H1 (cell line): Measurements from ENCODE around the gene EXO1. TPM values are rescaled to one million over a fixed set of nuclear protein-coding genes. Genes with fewer than 3 reads are reported as not detected.

Experiments
- CTCF ChIA-PET: fragments of 300-600 bp; sonication (Branson Sonifier 250); formaldehyde crosslinking; loops from one replicate; lab custom pipeline; 2021; ENCODE audit not compliant: partially characterized antibody; lab: Charles Lee
- POLR2A ChIA-PET: fragments of 300-600 bp; sonication (Branson Sonifier 250); formaldehyde crosslinking; loops from one replicate; lab custom pipeline; 2021; ENCODE audit warnings: inconsistent platforms; ENCODE audit not compliant: partially characterized antibody; lab: Charles Lee
- DNase-seq, 2 experiments: peaks; one replicate each; pipeline versions ENCODE4 v3.0.0 to v3.0.0-alpha.2; 2010 to 2022; ENCODE audit warnings: low spot score in 2 of 2, low read depth in 1 of 2, mixed read lengths in 1 of 2
- FAIRE-seq: peaks from 2 replicates; lab custom pipeline; 2011; peaks lifted over from hg19 to GRCh38; lab: Jason Lieb, UNC
- H2AFZ ChIP-seq: 2 replicates; pipeline ENCODE4 v1.8.1; 2012; ENCODE audit warnings: low read length, inconsistent platforms
- H2AK5ac ChIP-seq: 2 replicates; pipeline ENCODE4 v1.6.1; 2013; ENCODE audit warnings: low read depth, low read length
- H2BK120ac ChIP-seq: replicated peaks from 2 replicates; pipeline ENCODE3; 2013; ENCODE audit warnings: low read depth, low read length, inconsistent platforms
- H2BK12ac ChIP-seq: 2 replicates; pipeline ENCODE4 v1.6.1; 2013; ENCODE audit warnings: low read depth, low read length
- H2BK15ac ChIP-seq: 2 replicates; pipeline ENCODE4 v1.6.1; 2013; ENCODE audit warnings: low read length
- H2BK20ac ChIP-seq: 2 replicates; pipeline ENCODE4 v1.6.1; 2013; ENCODE audit warnings: low read length
- H2BK5ac ChIP-seq: 2 replicates; pipeline ENCODE4 v1.6.1; 2013; ENCODE audit warnings: low read depth, low read length
- H3K14ac ChIP-seq: 2 replicates; pipeline ENCODE4 v1.6.1; 2013; ENCODE audit warnings: inconsistent platforms; ENCODE audit not compliant: insufficient read length
- H3K18ac ChIP-seq: 2 replicates; pipeline ENCODE4 v1.6.1; 2013; ENCODE audit warnings: low read length; ENCODE audit errors: extremely low read depth
- H3K23ac ChIP-seq: 2 replicates; pipeline ENCODE4 v1.6.1; 2013; ENCODE audit warnings: inconsistent platforms; ENCODE audit not compliant: insufficient read length
- H3K23me2 ChIP-seq: 2 replicates; pipeline ENCODE4 v1.6.1; 2013; ENCODE audit warnings: low read depth, low read length
- H3K27ac ChIP-seq: 2 replicates; pipeline ENCODE4 v1.6.1; 2011; ENCODE audit warnings: low read depth, low read length, inconsistent platforms
- H3K27me3 ChIP-seq, 4 experiments: replicated peaks in 1 of 4; 1 replicate in 1 of 4; 2 replicates in 3 of 4; pipeline versions ENCODE4 v1.6.1 to v1.8.1; 2011 to 2013; ENCODE audit warnings: low read length in 3 of 4, mild to moderate bottlenecking in 3 of 4, inconsistent platforms in 2 of 4, mixed read lengths in 2 of 4, moderate library complexity in 1 of 4; ENCODE audit not compliant: control insufficient read depth in 3 of 4, insufficient read depth in 3 of 4; ENCODE audit errors: extremely low read depth in 1 of 4
- H3K36me3 ChIP-seq, 4 experiments: 2 replicates each; pipeline versions ENCODE4 v1.6.1 to v1.8.1; 2011 to 2013; ENCODE audit warnings: mild to moderate bottlenecking in 4 of 4, low read length in 3 of 4, moderate library complexity in 2 of 4, control low read depth in 1 of 4, inconsistent platforms in 1 of 4; ENCODE audit not compliant: insufficient read depth in 4 of 4, control insufficient read depth in 2 of 4
- H3K4ac ChIP-seq: replicated peaks from 2 replicates; pipeline ENCODE3; 2013; ENCODE audit warnings: low read length, low read depth, mixed read lengths, inconsistent platforms; ENCODE audit not compliant: insufficient read length
- H3K4me1 ChIP-seq, 4 experiments: replicated peaks in 1 of 4; 1 replicate in 1 of 4; 2 replicates in 3 of 4; pipeline versions ENCODE4 v1.6.1 to v1.8.1; 2011 to 2013; ENCODE audit warnings: low read length in 3 of 4, inconsistent platforms in 2 of 4, mixed read lengths in 1 of 4; ENCODE audit not compliant: insufficient read depth in 4 of 4, control insufficient read depth in 3 of 4
- H3K4me2 ChIP-seq, 2 experiments: 2 replicates each; pipeline versions ENCODE4 v1.6.1 to v1.8.1; 2011 to 2013; ENCODE audit warnings: low read depth in 2 of 2, low read length in 2 of 2, control low read depth in 1 of 2, inconsistent platforms in 1 of 2, mild to moderate bottlenecking in 1 of 2; ENCODE audit not compliant: insufficient read depth in 1 of 2
- H3K4me3 ChIP-seq, 4 experiments: fragments of 200-600, 300-600 bp in 1 of 4; sonication (generic), shearing (Covaris generic), sonication (Bioruptor Twin) in 1 of 4; 2 replicates each; pipeline versions ENCODE4 v1.5.1 to v1.8.1; 2011 to 2016; ENCODE audit warnings: low read length in 4 of 4, low read depth in 3 of 4, control low read depth in 2 of 4, inconsistent platforms in 2 of 4, mild to moderate bottlenecking in 2 of 4, mixed read lengths in 1 of 4, moderate library complexity in 1 of 4; ENCODE audit not compliant: insufficient read depth in 2 of 4; ENCODE audit errors: extremely low read depth in 1 of 4
- H3K56ac ChIP-seq: replicated peaks from 2 replicates; pipeline ENCODE3; 2013; ENCODE audit warnings: low read depth, mild to moderate bottlenecking, mixed read lengths, low read length, inconsistent platforms; ENCODE audit not compliant: insufficient read length
- H3K79me1 ChIP-seq: 2 replicates; pipeline ENCODE4 v1.6.1; 2013; ENCODE audit warnings: low read depth, low read length, control low read depth
- H3K79me2 ChIP-seq, 2 experiments: 2 replicates each; pipeline versions ENCODE4 v1.6.1 to v1.8.1; 2012 to 2013; ENCODE audit warnings: low read length in 2 of 2, mild to moderate bottlenecking in 2 of 2, inconsistent platforms in 1 of 2; ENCODE audit not compliant: insufficient read depth in 2 of 2, control insufficient read depth in 1 of 2
- H3K9ac ChIP-seq, 4 experiments: replicated peaks in 1 of 4; 1 replicate in 1 of 4; 2 replicates in 3 of 4; pipeline versions ENCODE4 v1.6.1 to v1.8.1; 2011 to 2013; ENCODE audit warnings: low read depth in 3 of 4, low read length in 3 of 4, control low read depth in 2 of 4, mild to moderate bottlenecking in 2 of 4, moderate library complexity in 2 of 4, inconsistent platforms in 1 of 4; ENCODE audit errors: extremely low read depth in 1 of 4
- H3K9me3 ChIP-seq, 2 experiments: 2 replicates each; pipeline versions ENCODE4 v1.6.1 to v1.8.1; 2012 to 2013; ENCODE audit warnings: mild to moderate bottlenecking in 2 of 2, moderate library complexity in 2 of 2, control low read depth in 1 of 2, inconsistent platforms in 1 of 2, low read depth in 1 of 2, low read length in 1 of 2, mixed read lengths in 1 of 2; ENCODE audit not compliant: insufficient read depth in 2 of 2
- H4K20me1 ChIP-seq, 2 experiments: replicated peaks in 1 of 2; 2 replicates each; pipeline versions ENCODE3 to v1.8.1; 2011 to 2013; ENCODE audit warnings: inconsistent platforms in 2 of 2, low read length in 2 of 2, mild to moderate bottlenecking in 1 of 2; ENCODE audit not compliant: insufficient read depth in 2 of 2, control insufficient read depth in 1 of 2
- H4K5ac ChIP-seq: 2 replicates; pipeline ENCODE4 v1.6.1; 2013; ENCODE audit warnings: low read length, low read depth, mixed read lengths, inconsistent platforms; ENCODE audit not compliant: insufficient read length
- H4K8ac ChIP-seq: 2 replicates; pipeline ENCODE4 v1.8.0; 2013; ENCODE audit warnings: mild to moderate bottlenecking, moderate library complexity, low read length, inconsistent platforms; ENCODE audit not compliant: insufficient read depth; ENCODE audit errors: extremely low read depth
- H4K91ac ChIP-seq: replicated peaks from 2 replicates; pipeline ENCODE3; 2013; ENCODE audit warnings: low read length, mixed read lengths, inconsistent platforms; ENCODE audit not compliant: insufficient read length
- BRCA1 ChIP-seq: IDR thresholded peaks from 2 replicates; pipeline ENCODE4 v1.6.1; 2012; ENCODE audit warnings: low read depth, low read length, improper control_type of control experiment
- CHD1 ChIP-seq: IDR thresholded peaks from 2 replicates; pipeline ENCODE4 v1.6.1; 2012; ENCODE audit warnings: low read depth, low read length, improper control_type of control experiment
- GTF2F1 ChIP-seq: IDR thresholded peaks from 2 replicates; pipeline ENCODE4 v1.6.1; 2012; ENCODE audit warnings: low read depth, low read length, improper control_type of control experiment, borderline replicate concordance
- KDM1A ChIP-seq: fragments of 200-600, 300-600 bp; sonication (generic); IDR thresholded peaks from 2 replicates; pipeline ENCODE4 v1.7.1; 2016; ENCODE audit warnings: mild to moderate bottlenecking, low read length, borderline replicate concordance
- KDM4A ChIP-seq: IDR thresholded peaks from one replicate; pipeline ENCODE4 v1.7.1; 2012; ENCODE audit warnings: low read depth, mild to moderate bottlenecking, moderate library complexity, low read length, inconsistent platforms; ENCODE audit not compliant: severe bottlenecking
- NANOG ChIP-seq: IDR thresholded peaks from 2 replicates; pipeline ENCODE4 v1.6.1; 2011; ENCODE audit warnings: low read length, low read depth, mild to moderate bottlenecking, inconsistent platforms; ENCODE audit not compliant: insufficient read depth, poor library complexity, severe bottlenecking
- SAP30 ChIP-seq: fragments of 300-600 bp; sonication (generic); IDR thresholded peaks from 2 replicates; pipeline ENCODE4 v1.7.1; 2012; ENCODE audit warnings: low read length, moderate library complexity, mild to moderate bottlenecking, inconsistent platforms; ENCODE audit not compliant: insufficient read depth, insufficient replicate concordance
- SP1 ChIP-seq: IDR thresholded peaks from 2 replicates; pipeline ENCODE4 v1.6.1; 2011; ENCODE audit warnings: low read depth, low read length
- TEAD4 ChIP-seq: IDR thresholded peaks from 2 replicates; pipeline ENCODE4 v1.6.1; 2012; ENCODE audit warnings: low read depth, low read length, inconsistent platforms, mixed read lengths
- YY1 ChIP-seq: IDR thresholded peaks from 2 replicates; pipeline ENCODE4 v1.6.1; 2011; ENCODE audit warnings: low read depth, mild to moderate bottlenecking, low read length
- WGBS, 2 experiments: shearing (Covaris generic) in 1 of 2; methylation state at CpG; one replicate each; pipeline versions ENCODE4 v1.1.6 to v1.1.7; 2013 to 2015; ENCODE audit warnings: low lambda C conversion rate in 2 of 2, mixed read lengths in 2 of 2, inconsistent platforms in 1 of 2, low coverage in 1 of 2, missing lambda C conversion rate in 1 of 2; ENCODE audit not compliant: insufficient replicate concordance in 2 of 2, insufficient coverage in 1 of 2, insufficient read length in 1 of 2; ENCODE audit errors: extremely low coverage in 1 of 2, missing lambda C conversion rate in 1 of 2; 5-methylcytosine and 5-hydroxymethylcytosine counted together
- polyA plus RNA-seq, 7 experiments: library from polyadenylated mRNA; depleted of rRNA in 3 of 7; stranded (reverse) in 5 of 7; unstranded in 2 of 7; fragments of >200 nt in 5 of 7; fragments of 200-250 nt in 2 of 7; gene quantifications; 1 replicate in 5 of 7; 2 replicates in 1 of 7; 4 replicates in 1 of 7; pipeline versions ENCODE4 v1.2.1 to v1.2.3, GENCODE V29; 2011 to 2013; ENCODE audit warnings: missing spikeins in 2 of 7, mixed read lengths in 2 of 7
- total RNA-seq: library from RNA; stranded (reverse); fragmentation: NEBNext Ultra II Directional; extraction: Animal tissue kit (Norgen Biotek cat#: 25700); gene quantifications from 2 replicates; pipeline ENCODE4 v1.2.1, GENCODE V29; 2021
- TF ChIP-seq, protein P1 (sequence below): IDR thresholded peaks from 2 replicates; pipeline ENCODE4 v1.6.1; 2011; ENCODE audit warnings: low read length, improper control_type of control experiment
- TF ChIP-seq, protein P2 (sequence below): IDR thresholded peaks from 2 replicates; pipeline ENCODE4 v1.6.1; 2012; ENCODE audit warnings: inconsistent platforms

The EXO1 gene
- total and polyA plus RNA-seq, 2 of the 8 experiments (the other 6 are each of a cell fraction or from before 2014, with no cell fraction given) = 9.2 to 43.0 TPM

DNA sequence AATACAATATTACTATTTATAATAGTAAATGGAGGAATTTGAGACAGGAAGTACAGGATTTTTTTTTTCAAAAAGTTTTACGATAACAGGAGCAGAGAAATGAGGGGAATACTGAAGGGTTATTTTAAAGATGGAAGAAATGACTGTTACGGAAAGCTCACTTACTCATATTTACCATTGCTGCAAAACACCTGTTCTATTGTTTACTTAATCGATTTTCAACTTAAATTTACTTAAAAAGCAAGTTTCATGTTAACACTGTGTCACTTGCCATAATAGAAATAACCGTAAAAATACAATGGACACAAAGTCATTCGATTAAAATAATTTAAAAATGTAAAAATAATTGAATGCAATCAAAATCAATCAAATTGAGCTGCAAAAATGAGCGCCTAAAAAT, 3.4 kb upstream of the EXO1 start:
- DNase-seq = no peak
- Histone ChIP-seq H3K79me1 (peaks cover 4% of the 10 kb centered on the region; the same call in 1 of the 2 replicates), H3K9ac (no peak overlapping the region), H4K5ac (no peak overlapping the region), H2BK120ac (no peak overlapping the region), H3K4ac (no peak overlapping the region), H3K23ac (no peak overlapping the region), H3K9me3 (no peaks in the 10 kb centered on the region), H2BK5ac (no peak overlapping the region), H3K56ac (no peak overlapping the region), H2AFZ (no peak overlapping the region), H3K18ac (no peak overlapping the region), H3K4me1 (peaks cover 0 to 6% (median under 1%) of the 10 kb centered on the region in 4 experiments; a peak in 2 of 7 replicates), H3K79me2 (peaks cover 5 to 15% of the 10 kb centered on the region in 2 experiments; a peak in 3 of 4 replicates), H2BK15ac (no peak overlapping the region), H3K23me2 (peaks cover 5% of the 10 kb centered on the region), H2AK5ac (no peak overlapping the region), H2BK12ac (no peak overlapping the region), H3K14ac (no peak overlapping the region), H4K91ac (no peak overlapping the region), H3K4me3 (no peak overlapping the region), H4K8ac (no peak overlapping the region), H4K20me1 (no peaks in the 10 kb centered on the region), H3K27me3 (no peaks in the 10 kb centered on the region), H3K36me3 (peaks cover 0 to 4% (median 0%) of the 10 kb centered on the region in 4 experiments; a peak in 1 of 8 replicates), H2BK20ac (no peak overlapping the region), H3K4me2 (no peak overlapping the region), H3K27ac (no peak overlapping the region)
- 93% methylated on average over 6 of the region's 6 CpGs; no CpG with 5 or more reads in 1 of the 2 experiments for WGBS, 2 experiments
- POLR2A ChIA-PET = interaction anchor here (0.6 to 1.1 kb wide), 2 partner anchors 24 to 325 kb away, joined by 3 to 4 read pairs; partner anchors contain the start of gene FH
- FAIRE-seq = no peak
- CTCF ChIA-PET = interaction anchor here (0.6 to 1.5 kb wide), 8 partner anchors 11 to 255 kb away, joined by 3 to 4 read pairs (median 3); no protein-coding TSS in a partner anchor
- no peak for TF ChIP-seq SP1
- no peak for TF ChIP-seq KDM4A
- TF ChIP-seq GTF2F1 = no peak
- no peak for TF ChIP-seq TEAD4
- no peak for TF ChIP-seq SAP30
- no peak for TF ChIP-seq CHD1
- no peak for TF ChIP-seq YY1
- no peak for TF ChIP-seq KDM1A
- TF ChIP-seq, protein P1, sequence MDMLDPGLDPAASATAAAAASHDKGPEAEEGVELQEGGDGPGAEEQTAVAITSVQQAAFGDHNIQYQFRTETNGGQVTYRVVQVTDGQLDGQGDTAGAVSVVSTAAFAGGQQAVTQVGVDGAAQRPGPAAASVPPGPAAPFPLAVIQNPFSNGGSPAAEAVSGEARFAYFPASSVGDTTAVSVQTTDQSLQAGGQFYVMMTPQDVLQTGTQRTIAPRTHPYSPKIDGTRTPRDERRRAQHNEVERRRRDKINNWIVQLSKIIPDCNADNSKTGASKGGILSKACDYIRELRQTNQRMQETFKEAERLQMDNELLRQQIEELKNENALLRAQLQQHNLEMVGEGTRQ = no peak
- no peak for TF ChIP-seq NANOG
- TF ChIP-seq, protein P2, sequence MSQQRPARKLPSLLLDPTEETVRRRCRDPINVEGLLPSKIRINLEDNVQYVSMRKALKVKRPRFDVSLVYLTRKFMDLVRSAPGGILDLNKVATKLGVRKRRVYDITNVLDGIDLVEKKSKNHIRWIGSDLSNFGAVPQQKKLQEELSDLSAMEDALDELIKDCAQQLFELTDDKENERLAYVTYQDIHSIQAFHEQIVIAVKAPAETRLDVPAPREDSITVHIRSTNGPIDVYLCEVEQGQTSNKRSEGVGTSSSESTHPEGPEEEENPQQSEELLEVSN = no peak
- TF ChIP-seq BRCA1 = no peak
